Mesendoderm (in vitro differentiated cells): ENCODE data around the gene CENPA. TPM values are rescaled to one million over a fixed set of nuclear protein-coding genes. Genes with fewer than 3 reads are reported as not detected.

ENCODE experiments used
- DNase-seq: peaks from one replicate; pipeline ENCODE4 v3.0.0; 2013
- H2AK5ac ChIP-seq: 2 replicates; pipeline ENCODE4 v1.6.1; 2013; ENCODE audit warnings: low read length, inconsistent platforms
- H2BK120ac ChIP-seq: 2 replicates; pipeline ENCODE4 v1.6.1; 2013; ENCODE audit warnings: low read depth, mild to moderate bottlenecking, low read length, moderate library complexity, mixed read lengths
- H2BK15ac ChIP-seq: replicated peaks from 2 replicates; pipeline ENCODE4 v1.6.1; 2013; ENCODE audit warnings: low read depth, mild to moderate bottlenecking, moderate library complexity
- H2BK5ac ChIP-seq: 2 replicates; pipeline ENCODE4 v1.6.1; 2013; ENCODE audit warnings: low read length, inconsistent platforms
- H3K18ac ChIP-seq: 2 replicates; pipeline ENCODE4 v1.6.1; 2013; ENCODE audit warnings: mild to moderate bottlenecking, low read length, mixed read lengths
- H3K23ac ChIP-seq: one replicate; pipeline ENCODE4 v1.6.1; 2013; ENCODE audit warnings: low read length
- H3K27ac ChIP-seq: 2 replicates; pipeline ENCODE4 v1.5.1; 2013; ENCODE audit warnings: low read depth, mild to moderate bottlenecking, inconsistent platforms, low read length, moderate library complexity
- H3K27me3 ChIP-seq: 2 replicates; pipeline ENCODE4 v1.6.1; 2013; ENCODE audit warnings: low read length, control low read depth, mild to moderate bottlenecking, inconsistent platforms; ENCODE audit not compliant: insufficient read depth, poor library complexity
- H3K36me3 ChIP-seq: 2 replicates; pipeline ENCODE4 v1.6.1; 2013; ENCODE audit warnings: low read length, inconsistent platforms; ENCODE audit not compliant: control insufficient read depth, insufficient read depth
- H3K4ac ChIP-seq: one replicate; pipeline ENCODE4 v1.6.1; 2013; ENCODE audit warnings: low read depth, mild to moderate bottlenecking, low read length, moderate library complexity
- H3K4me1 ChIP-seq: 2 replicates; pipeline ENCODE4 v1.6.1; 2013; ENCODE audit warnings: low read depth, low read length, inconsistent platforms; ENCODE audit not compliant: control insufficient read depth
- H3K4me2 ChIP-seq: 2 replicates; pipeline ENCODE4 v1.6.1; 2013; ENCODE audit warnings: low read length
- H3K4me3 ChIP-seq: 2 replicates; pipeline ENCODE4 v1.5.1; 2013; ENCODE audit warnings: mild to moderate bottlenecking, low read length
- H3K56ac ChIP-seq: one replicate; pipeline ENCODE4 v1.6.1; 2013; ENCODE audit warnings: low read length
- H3K79me1 ChIP-seq: 2 replicates; pipeline ENCODE4 v1.6.1; 2013; ENCODE audit warnings: low read length, inconsistent platforms
- H3K79me2 ChIP-seq: 2 replicates; pipeline ENCODE4 v1.6.1; 2013; ENCODE audit warnings: mild to moderate bottlenecking, low read length; ENCODE audit not compliant: control insufficient read depth, insufficient read depth
- H3K9ac ChIP-seq: 2 replicates; pipeline ENCODE4 v1.6.1; 2013; ENCODE audit warnings: low read length, inconsistent platforms
- H4K5ac ChIP-seq: one replicate; pipeline ENCODE4 v1.6.1; 2013; ENCODE audit warnings: low read length
- H4K8ac ChIP-seq: one replicate; pipeline ENCODE4 v1.6.1; 2013; ENCODE audit warnings: low read depth, mild to moderate bottlenecking, control low read depth, low read length, moderate library complexity
- WGBS: extraction: QIAGEN DNeasy Blood & Tissue Kit; methylation state at CpG from one replicate; pipeline ENCODE4 v1.1.7; 2013; ENCODE audit warnings: low lambda C conversion rate, missing lambda C conversion rate; ENCODE audit not compliant: insufficient coverage; ENCODE audit errors: extremely low coverage; 5-methylcytosine and 5-hydroxymethylcytosine counted together
- polyA plus RNA-seq, 2 experiments: library from polyadenylated mRNA; stranded (reverse); fragments of 200-250 nt; gene quantifications; one replicate each; pipeline ENCODE4 v1.2.3, GENCODE V29; 2013

The CENPA gene
- 21.7 TPM for polyA plus RNA-seq (2013, experiment 1 of 2)
- polyA plus RNA-seq (2013, experiment 2 of 2): 22.9 TPM

- Histone ChIP-seq H3K4me2 (peak within 1 kb of the TSS; percentile 70), H4K8ac (peak within 1 kb of the TSS; percentile 43), H3K27ac (no peak within 1 kb of the TSS), H2BK15ac (no peak within 1 kb of the TSS), H2BK120ac (no peak within 1 kb of the TSS), H3K4me1 (peaks cover 4% of the 10 kb centered on the region), H3K4me3 (peak within 1 kb of the TSS; percentile 34), H3K36me3 (no peaks in the 10 kb centered on the region), H3K23ac (peak within 1 kb of the TSS; percentile 68), H4K5ac (no peak within 1 kb of the TSS), H3K79me2 (peaks cover 27% of the 10 kb centered on the region), H3K18ac (peak within 1 kb of the TSS; percentile 91), H3K27me3 (no peaks in the 10 kb centered on the region), H2BK5ac (no peak within 1 kb of the TSS), H3K56ac (peak within 1 kb of the TSS; percentile 93), H3K4ac (peak within 1 kb of the TSS; percentile 96), H3K79me1 (peaks cover 14% of the 10 kb centered on the region), H2AK5ac (no peak within 1 kb of the TSS), H3K9ac (peak within 1 kb of the TSS; percentile 91)
- WGBS: no CpG with 5 or more reads among the region's 55 CpGs
- peak; percentile 100 for DNase-seq
These were observed at the start of gene CENPA for GRCh38 chr2:26785431-26786206. TSS of gene CENPA (plus strand) at chr2:26786056. CDS start at chr2:26786197, 141 bp downstream.

- Histone ChIP-seq H2BK15ac (no peak overlapping the region), H3K9ac (no peak overlapping the region), H2BK5ac (no peak overlapping the region), H3K4me3 (no peak overlapping the region), H3K36me3 (no peaks in the 10 kb centered on the region), H3K23ac (no peak overlapping the region), H2BK120ac (no peak overlapping the region), H4K5ac (no peak overlapping the region), H4K8ac (no peak overlapping the region), H3K4ac (no peak overlapping the region), H3K4me1 (no peaks in the 10 kb centered on the region), H3K4me2 (no peak overlapping the region), H3K27ac (no peak overlapping the region), H2AK5ac (no peak overlapping the region), H3K79me1 (no peaks in the 10 kb centered on the region), H3K27me3 (no peaks in the 10 kb centered on the region), H3K79me2 (no peaks in the 10 kb centered on the region), H3K56ac (no peak overlapping the region), H3K18ac (no peak overlapping the region)
- no CpG with 5 or more reads among the region's 4 CpGs for WGBS
- DNase-seq: peak; percentile 54
These were observed 48.6 kb upstream of the CENPA start for GRCh38 chr2:26737221-26737620.

GRCh38 chr2:26738481-26738880, 47.4 kb upstream of the CENPA start:
- no peak overlapping the region for H3K27ac ChIP-seq
- H2AK5ac ChIP-seq: no peak overlapping the region
- H4K8ac ChIP-seq: no peak overlapping the region
- no peak overlapping the region for H4K5ac ChIP-seq
- H3K4me2 ChIP-seq: no peak overlapping the region
- H3K79me2 ChIP-seq: no peaks in the 10 kb centered on the region
- H2BK15ac ChIP-seq: no peak overlapping the region
- no CpG with 5 or more reads among the region's 4 CpGs for whole genome bisulfite sequencing
- no peak overlapping the region for H3K9ac ChIP-seq
- no peak for DNase-seq
- no peak overlapping the region for H3K23ac ChIP-seq
- no peaks in the 10 kb centered on the region for H3K79me1 ChIP-seq
- H3K18ac ChIP-seq: no peak overlapping the region
- H3K4me3 ChIP-seq: no peak overlapping the region
- H3K4me1 ChIP-seq: no peaks in the 10 kb centered on the region
- no peak overlapping the region for H2BK120ac ChIP-seq
- H3K27me3 ChIP-seq: no peaks in the 10 kb centered on the region
- no peaks in the 10 kb centered on the region for H3K36me3 ChIP-seq
- H2BK5ac ChIP-seq: no peak overlapping the region
- H3K56ac ChIP-seq: no peak overlapping the region
- no peak overlapping the region for H3K4ac ChIP-seq

- no peak overlapping the region for H2BK15ac ChIP-seq
- no peak overlapping the region for H3K27ac ChIP-seq
- no peak overlapping the region for H3K4ac ChIP-seq
- H3K9ac ChIP-seq: no peak overlapping the region
- no peak overlapping the region for H2BK5ac ChIP-seq
- no peak overlapping the region for H4K5ac ChIP-seq
- H3K79me2 ChIP-seq: no peaks in the 10 kb centered on the region
- H3K4me3 ChIP-seq: no peak overlapping the region
- H3K79me1 ChIP-seq: no peaks in the 10 kb centered on the region
- H2BK120ac ChIP-seq: no peak overlapping the region
- no peak overlapping the region for H3K23ac ChIP-seq
- H3K56ac ChIP-seq: no peak overlapping the region
- no peak overlapping the region for H4K8ac ChIP-seq
- no CpG with 5 or more reads among the region's 7 CpGs for WGBS
- DNase-seq: no peak
- no peak overlapping the region for H3K4me2 ChIP-seq
- no peaks in the 10 kb centered on the region for H3K4me1 ChIP-seq
- no peaks in the 10 kb centered on the region for H3K36me3 ChIP-seq
- no peak overlapping the region for H3K18ac ChIP-seq
- H2AK5ac ChIP-seq: no peak overlapping the region
- no peaks in the 10 kb centered on the region for H3K27me3 ChIP-seq
These were observed 46.3 kb upstream of the CENPA start for GRCh38 chr2:26739514-26739913.

- Histone ChIP-seq H2BK120ac (no peak overlapping the region), H3K79me1 (no peaks in the 10 kb centered on the region), H3K4me1 (no peaks in the 10 kb centered on the region), H3K36me3 (no peaks in the 10 kb centered on the region), H3K4ac (no peak overlapping the region), H2BK15ac (no peak overlapping the region), H3K4me2 (no peak overlapping the region), H3K27ac (no peak overlapping the region), H3K9ac (no peak overlapping the region), H2BK5ac (no peak overlapping the region), H3K27me3 (no peaks in the 10 kb centered on the region), H2AK5ac (no peak overlapping the region), H3K4me3 (no peak overlapping the region), H3K23ac (no peak overlapping the region), H4K5ac (no peak overlapping the region), H3K56ac (no peak overlapping the region), H3K18ac (no peak overlapping the region), H4K8ac (no peak overlapping the region), H3K79me2 (no peaks in the 10 kb centered on the region)
- no CpG with 5 or more reads among the region's 6 CpGs for WGBS
- DNase-seq: no peak
These were observed 45.5 kb upstream of the CENPA start for GRCh38 chr2:26740346-26740745.
